K562 (cell line): Measurements from ENCODE around the gene C10orf143. TPM values are rescaled to one million over a fixed set of nuclear protein-coding genes. Genes with fewer than 3 reads are reported as not detected.

ENCODE experiments used
- ARID1B ChIP-seq: fragments of 450-650 bp; IDR thresholded peaks from 2 replicates; pipeline ENCODE4 v1.6.1; 2016; ENCODE audit warnings: antibody characterized with exemption, mild to moderate bottlenecking, inconsistent platforms
- BCOR ChIP-seq: fragments of 450-650 bp; IDR thresholded peaks from 2 replicates; pipeline ENCODE4 v1.6.1; 2016
- CEBPB ChIP-seq: fragments of 450-650 bp; IDR thresholded peaks from 2 replicates; pipeline ENCODE4 v1.6.1; 2016; ENCODE audit warnings: missing genetic modification characterization, missing compliant biosample characterization
- CEBPG ChIP-seq, 3 experiments: fragments of 200-800 bp in 1 of 3; sonication (Bioruptor generic) in 1 of 3; sonication (generic) in 1 of 3; formaldehyde crosslinking in 1 of 3; IDR thresholded peaks in 2 of 3; conservative IDR thresholded peaks in 1 of 3; 2 replicates each; pipeline versions ENCODE4 v1.6.1 to v1.8.0; 2016 to 2022; ENCODE audit warnings: missing compliant biosample characterization in 2 of 3, missing genetic modification characterization in 2 of 3, mild to moderate bottlenecking in 1 of 3, missing genetic modification reagents in 1 of 3
- CHD1 ChIP-seq: fragments of 200-600 bp; sonication (generic); IDR thresholded peaks from one replicate; pipeline ENCODE4 v1.6.1; 2012; ENCODE audit warnings: mild to moderate bottlenecking, moderate library complexity, low read length, inconsistent platforms
- CTCF ChIP-seq, 3 experiments: IDR thresholded peaks in 2 of 3; conservative IDR thresholded peaks in 1 of 3; 2 replicates each; pipeline ENCODE4 v1.5.1; 2011 to 2012; ENCODE audit warnings: low read length in 3 of 3, mild to moderate bottlenecking in 3 of 3, control low read depth in 2 of 3, improper control_type of control experiment in 1 of 3, inconsistent platforms in 1 of 3, low read depth in 1 of 3, mixed read lengths in 1 of 3, moderate library complexity in 1 of 3; ENCODE audit not compliant: insufficient read depth in 2 of 3
- HDGF ChIP-seq: fragments of 450-650 bp; IDR thresholded peaks from 2 replicates; pipeline ENCODE4 v1.6.1; 2016
- MCM3 ChIP-seq: fragments of 450-650 bp; IDR thresholded peaks from 2 replicates; pipeline ENCODE4 v1.6.1; 2016
- NKRF ChIP-seq: fragments of 450-650 bp; IDR thresholded peaks from 2 replicates; pipeline ENCODE4 v1.6.1; 2016; ENCODE audit warnings: borderline replicate concordance
- RBM25 ChIP-seq: fragments of 200-400 bp; formaldehyde crosslinking; IDR thresholded peaks from 2 replicates; pipeline ENCODE4 v1.6.1; 2018; ENCODE audit warnings: low read length, low read depth, moderate library complexity; ENCODE audit not compliant: severe bottlenecking
- SMARCE1 ChIP-seq: fragments of 450-650 bp; IDR thresholded peaks from 2 replicates; pipeline ENCODE4 v1.7.1; 2016; ENCODE audit warnings: mild to moderate bottlenecking
- SMC3 ChIP-seq: conservative IDR thresholded peaks from 2 replicates; pipeline ENCODE4 v1.6.1; 2011; ENCODE audit warnings: low read depth, low read length, improper control_type of control experiment; ENCODE audit not compliant: insufficient read depth
- TEAD2 ChIP-seq: fragments of 450-650 bp; IDR thresholded peaks from 2 replicates; pipeline ENCODE4 v1.6.1; 2016; ENCODE audit warnings: missing genetic modification characterization, control low read depth, missing compliant biosample characterization
- ZBTB9 ChIP-seq: fragments of 450-650 bp; formaldehyde crosslinking; IDR thresholded peaks from 2 replicates; pipeline ENCODE4 v1.4.0; 2020; ENCODE audit warnings: mild to moderate bottlenecking, moderate library complexity
- ZNF133 ChIP-seq: fragments of 250-450 bp; sonication (Bioruptor Pico); IDR thresholded peaks from 2 replicates; pipeline ENCODE4 v1.4.0; 2020; ENCODE audit warnings: mild to moderate bottlenecking
- ZNF280A ChIP-seq: fragments of 450-650 bp; IDR thresholded peaks from 2 replicates; pipeline ENCODE4 v1.6.1; 2018; ENCODE audit warnings: mild to moderate bottlenecking, low read depth; ENCODE audit not compliant: partially characterized antibody
- ZNF431 ChIP-seq: sonication (generic); formaldehyde crosslinking; IDR thresholded peaks from 2 replicates; pipeline ENCODE4 v1.8.0; 2022; ENCODE audit warnings: mild to moderate bottlenecking, missing genetic modification reagents
- polyA plus RNA-seq, 8 experiments: library from polyadenylated mRNA; depleted of rRNA in 4 of 8; stranded (reverse) in 5 of 8; unstranded in 3 of 8; fragments of >200 nt; fragmentation: Nextera tagmentation in 2 of 8; fragmentation: Illumina TruSeq in 1 of 8; extraction: Ambion mirVana in 2 of 8; extraction: Trizol in 1 of 8; gene quantifications; 2 replicates each; pipeline versions ENCODE4 v1.2.1 to v1.2.3, GENCODE V29; 2011 to 2014; ENCODE audit warnings: inconsistent platforms in 1 of 8, missing spikeins in 1 of 8
- total RNA-seq, 7 experiments: library from RNA; depleted of rRNA in 6 of 7; stranded (reverse); fragments of >200 nt in 6 of 7; fragmentation: Illumina TruSeq in 2 of 7; extraction: Trizol in 2 of 7; gene quantifications; 2 replicates each; pipeline versions ENCODE4 v1.2.1 to v1.2.3, GENCODE V29; 2011 to 2021; ENCODE audit warnings: low replicate concordance in 1 of 7

The C10orf143 gene
- total and polyA plus RNA-seq, 9 of the 15 experiments (the other 6 are each of a cell fraction or from before 2014, with no cell fraction given), result 0.07 to 0.42 (median 0.25) TPM; not detected in 2

- TF ChIP-seq ZNF431 (CRISPR knock-in tag) (no peak), ZNF133 (CRISPR knock-in tag) (no peak), CTCF (IDR thresholded peaks at IDR 0.05 in 2 of 3, conservative IDR thresholded peaks at IDR 0.05 in 1 of 3; ENCODE audit: insufficient read depth in 2 of 3, low read depth in 1 of 3, low read length in 3 of 3) (peak; percentile 56 to 72 (median 65)), HDGF (peak; percentile 31; the same call in 1 of the 2 replicates), CHD1 (peak; percentile 6), SMARCE1 (no peak), ZBTB9 (CRISPR knock-in tag) (no peak), ARID1B (no peak), TEAD2 (tag) (no peak), BCOR (no peak), SMC3 (peak; percentile 25; the same call in 1 of the 2 replicates), RBM25 (no peak), CEBPG (CRISPR knock-in tag; IDR thresholded peaks at IDR 0.05) (no peak), CEBPG (tag; conservative IDR thresholded peaks at IDR 0.05 in 1 of 2, IDR thresholded peaks at IDR 0.05 in 1 of 2) (0 out of 4 replicates have a peak, but pooled peaks of 1 of the 2 experiments have one; percentile 8), CEBPB (tag) (peak; percentile 25; the same call in 1 of the 2 replicates), ZNF280A (no peak), NKRF (peak; percentile 41), MCM3 (no peak)
These were observed 809 bp downstream of the C10orf143 start (continued) for GRCh38 chr10:130109796-130110245.
